NCI-H345 (cell line): ENCODE measurements around the gene AGMAT.

Source experiments
- DNase-seq: peaks from one replicate; lab custom pipeline; 2025; lab: John Stamatoyannopoulos, UW

Gene AGMAT

GRCh38 chr1:15584489-15585363, at the start of gene AGMAT:
Gene AGMAT (minus strand): TSS chr1:15585051. CDS start chr1:15584967, 84 bp downstream.
- DNase-seq, result peak; percentile 13

GRCh38 chr1:15633756-15634420, 49.0 kb upstream of the AGMAT start:
- no peak for DNase-seq

- no peak for DNase-seq
Observed at GRCh38 chr1:15628003-15628402, 43.2 kb upstream of the AGMAT start.

- DNase-seq, result no peak
Observed at GRCh38 chr1:15627343-15627988, 42.6 kb upstream of the AGMAT start.

- no peak for DNase-seq
Observed at GRCh38 chr1:15626269-15626950, 41.6 kb upstream of the AGMAT start.

- DNase-seq, result no peak
Observed at GRCh38 chr1:15625056-15625917, 40.4 kb upstream of the AGMAT start.

- no peak for DNase-seq
Observed at GRCh38 chr1:15624133-15624714, 39.4 kb upstream of the AGMAT start.

- no peak for DNase-seq
Observed at GRCh38 chr1:15623435-15623834, 38.6 kb upstream of the AGMAT start.

GRCh38 chr1:15622712-15623373, 38.0 kb upstream of the AGMAT start:
- no peak for DNase-seq

GRCh38 chr1:15621975-15622374, 37.1 kb upstream of the AGMAT start:
- no peak for DNase-seq

- no peak for DNase-seq
Observed at GRCh38 chr1:15620902-15621682, 36.2 kb upstream of the AGMAT start.

GRCh38 chr1:15620155-15620545, 35.3 kb upstream of the AGMAT start:
- no peak for DNase-seq

GRCh38 chr1:15618655-15619525, 34.0 kb upstream of the AGMAT start:
- DNase-seq, result no peak

- no peak for DNase-seq
Observed at GRCh38 chr1:15618077-15618654, 33.3 kb upstream of the AGMAT start.

GRCh38 chr1:15617173-15618076, 32.6 kb upstream of the AGMAT start, which contains the start of gene DDI2:
Gene DDI2 (plus strand): TSS chr1:15617458. CDS start chr1:15617671, 213 bp downstream.
- DNase-seq, result peak; percentile 96

GRCh38 chr1:15616373-15617172, 31.7 kb upstream of the AGMAT start:
- DNase-seq, result no peak
